KG1 (cell line): ENCODE measurements around the gene PDK1.

Experiments used
- DNase-seq: peaks from one replicate; lab custom pipeline; 2025; lab: John Stamatoyannopoulos, UW

PDK1 gene

DNA sequence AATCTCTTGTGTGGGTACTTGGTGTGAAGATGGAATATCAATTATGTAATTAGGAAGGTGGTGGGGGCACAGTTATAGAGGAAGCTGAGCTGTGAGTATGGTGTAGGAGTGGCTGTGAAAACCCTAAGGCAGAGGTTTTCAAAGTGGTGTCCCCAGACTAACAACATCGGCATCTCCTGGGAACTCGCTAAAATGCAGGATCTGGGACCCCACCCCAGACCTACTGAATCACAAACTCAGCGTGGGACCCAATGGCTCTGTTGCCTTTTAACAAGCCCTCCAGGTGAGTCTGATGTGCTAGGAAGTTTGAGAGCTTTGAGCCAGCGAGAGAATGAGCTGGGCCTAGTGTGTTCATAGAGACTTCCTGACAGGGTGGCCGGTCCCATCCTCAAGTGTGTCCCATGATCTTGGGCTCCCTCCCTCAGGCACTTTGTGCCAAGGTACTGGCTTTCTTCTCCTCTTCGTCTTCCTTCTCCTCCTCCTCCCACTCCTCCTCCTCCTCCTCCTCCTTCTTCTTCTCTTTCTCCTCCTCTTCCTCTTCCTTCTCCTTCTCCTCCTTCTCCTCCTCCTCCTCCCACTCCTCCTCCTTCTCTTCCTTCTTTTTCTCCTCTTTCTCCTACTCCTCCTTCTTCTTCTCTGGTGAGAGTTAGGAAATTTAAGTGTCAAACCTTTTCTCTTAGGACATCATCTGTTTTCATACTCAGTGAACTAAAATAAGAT, 86.6 kb downstream of the PDK1 start:
- DNase-seq = no peak

DNA sequence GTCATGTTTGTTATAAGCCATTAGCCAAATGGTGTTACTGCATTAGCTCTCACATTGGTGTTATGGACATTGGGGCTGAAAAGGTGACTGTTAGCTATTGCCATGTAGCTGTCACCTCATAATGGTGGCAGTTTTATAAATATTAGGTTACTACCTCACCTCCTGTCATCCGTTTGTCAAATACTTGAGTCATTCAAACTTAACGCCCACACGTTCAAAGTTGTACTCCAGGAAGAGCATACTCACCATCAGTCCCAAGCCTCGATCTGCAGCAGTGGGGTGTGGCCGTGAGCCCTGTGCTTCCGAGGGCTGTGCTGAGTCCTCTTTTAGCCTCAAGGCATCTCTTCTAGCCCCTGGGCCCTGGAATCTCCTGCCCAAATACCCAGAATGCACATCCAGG, 87.3 kb downstream of the PDK1 start:
- DNase-seq = no peak

DNA sequence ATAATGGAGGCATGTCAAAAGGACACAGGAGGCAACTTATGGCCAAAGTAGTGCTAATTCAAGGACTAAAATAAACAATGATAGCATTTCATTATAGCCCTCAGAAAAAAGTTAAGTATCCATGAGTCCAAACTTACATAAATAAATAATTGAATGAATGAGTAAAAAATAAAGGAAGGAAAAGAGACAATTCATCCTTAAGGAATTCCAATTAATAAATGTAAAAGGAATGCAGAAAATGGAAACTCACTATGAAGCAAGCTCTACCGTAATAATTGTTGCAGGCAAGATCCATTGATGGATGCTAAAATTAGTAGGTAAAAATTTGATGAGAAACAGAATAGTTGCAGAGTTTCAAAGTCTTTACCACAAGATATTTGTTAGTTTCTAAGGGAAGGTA, 91.5 kb downstream of the PDK1 start:
- DNase-seq = no peak

DNA sequence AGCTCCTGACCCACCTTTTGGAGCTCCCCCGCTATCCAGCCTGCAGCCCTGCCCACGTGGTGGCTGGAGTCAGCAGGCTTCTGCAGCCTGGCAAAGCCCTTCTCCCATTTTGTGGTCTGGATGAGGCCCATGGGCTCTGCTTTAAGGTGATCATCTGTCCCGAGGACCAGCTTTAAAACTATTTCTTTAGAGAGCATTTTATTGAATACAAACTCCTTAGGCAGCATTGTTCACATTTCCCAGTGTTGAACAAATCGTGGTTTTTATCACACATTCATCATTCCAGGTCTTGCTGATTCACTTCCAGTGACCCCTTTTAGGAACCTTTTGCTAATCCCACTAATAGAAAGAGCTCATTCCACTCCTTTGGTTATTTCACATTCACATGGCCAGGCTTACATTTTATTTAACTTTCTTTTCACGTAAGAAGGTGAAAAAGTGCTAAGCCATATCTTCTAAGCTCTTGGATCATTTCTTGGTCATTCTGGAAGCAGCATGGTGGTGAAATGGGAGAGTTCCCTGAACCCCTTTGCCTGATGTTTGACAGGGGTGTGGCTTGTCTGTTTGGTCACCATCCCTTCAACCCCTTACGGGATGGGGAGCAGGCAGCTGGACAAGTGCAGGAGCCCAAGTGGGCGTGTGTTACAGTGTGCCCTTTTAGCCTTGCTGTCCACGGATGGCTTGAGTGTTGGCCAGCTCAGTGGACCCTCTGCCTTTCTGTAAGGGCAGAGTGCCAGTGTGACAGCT, 99.4 kb downstream of the PDK1 start:
- no peak for DNase-seq

DNA sequence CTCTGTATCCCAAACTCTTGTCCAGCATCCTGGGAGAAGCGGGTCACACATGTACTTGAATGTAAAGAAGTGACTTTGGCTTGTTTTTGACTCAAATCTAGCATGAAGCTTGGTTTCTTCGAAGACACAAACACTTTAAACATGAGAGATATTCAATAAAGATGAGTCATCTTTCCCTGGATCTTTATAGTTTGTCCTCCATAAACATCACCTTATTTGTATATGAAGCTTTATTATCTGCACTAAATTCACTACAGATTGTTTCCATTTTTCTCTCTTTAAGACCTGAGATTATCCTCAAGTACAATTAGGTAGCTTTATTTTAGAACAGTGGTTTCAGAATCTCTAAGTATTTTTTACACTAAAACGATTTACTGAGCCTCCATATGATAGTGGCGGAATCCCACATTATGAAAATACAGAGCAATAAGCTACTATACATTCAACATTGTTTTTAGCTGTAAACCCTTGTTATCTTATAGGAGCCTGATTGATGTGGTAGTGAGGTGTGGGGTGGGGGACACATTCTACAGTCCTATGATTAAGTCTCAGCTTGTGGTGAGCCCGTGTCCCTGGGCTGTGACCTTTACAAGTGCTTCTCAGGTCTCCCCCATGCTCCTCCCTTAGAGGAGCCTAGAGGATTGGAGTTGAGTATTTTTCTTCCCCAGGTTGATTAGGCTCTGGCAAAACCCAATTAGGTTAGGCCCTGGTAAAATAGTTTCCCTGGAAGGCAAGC, 100.1 kb downstream of the PDK1 start:
- DNase-seq = no peak
